ENCODE data around the gene SIX1.

The SIX1 gene

DNA sequence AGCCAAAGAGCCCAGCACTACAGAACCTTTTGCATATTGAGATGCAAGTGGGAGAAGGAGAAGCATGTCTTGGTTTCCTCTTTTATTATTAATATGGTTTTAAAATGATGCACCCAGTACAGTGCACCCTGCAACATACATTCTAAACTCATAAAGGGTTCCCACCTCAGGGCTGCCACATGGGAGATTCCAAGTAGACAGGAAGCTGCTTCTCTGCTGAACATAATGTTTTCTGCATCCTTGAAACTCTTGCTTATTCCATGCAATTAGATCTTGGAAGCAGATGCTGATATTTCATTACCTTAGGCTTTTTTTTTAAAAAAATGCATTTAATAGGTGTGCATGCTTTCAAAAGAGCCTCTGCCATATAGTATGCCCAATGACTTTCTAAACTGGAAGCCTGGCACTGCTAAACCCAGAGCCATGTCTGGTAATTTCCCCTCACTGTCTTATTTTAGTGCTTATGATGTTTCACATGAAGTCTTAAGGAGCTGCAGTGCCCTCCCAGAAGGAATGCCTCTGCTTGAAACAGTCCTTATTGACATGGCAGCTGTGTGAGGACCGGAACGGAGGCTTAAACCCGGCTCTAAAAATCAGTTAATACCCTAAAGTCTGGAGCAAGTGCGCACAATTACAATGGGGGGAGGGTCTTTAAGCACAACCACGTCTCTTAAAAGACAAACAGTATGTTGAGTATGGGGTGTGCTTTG lies 2.0 kb upstream of the SIX1 start:
- H3K4me3 ChIP-seq (ENCODE audit: low read depth, low read length) = no peak overlapping the region
- DNase-seq (ENCODE audit: low read depth) = no peak
- TF ChIP-seq, protein P1, sequence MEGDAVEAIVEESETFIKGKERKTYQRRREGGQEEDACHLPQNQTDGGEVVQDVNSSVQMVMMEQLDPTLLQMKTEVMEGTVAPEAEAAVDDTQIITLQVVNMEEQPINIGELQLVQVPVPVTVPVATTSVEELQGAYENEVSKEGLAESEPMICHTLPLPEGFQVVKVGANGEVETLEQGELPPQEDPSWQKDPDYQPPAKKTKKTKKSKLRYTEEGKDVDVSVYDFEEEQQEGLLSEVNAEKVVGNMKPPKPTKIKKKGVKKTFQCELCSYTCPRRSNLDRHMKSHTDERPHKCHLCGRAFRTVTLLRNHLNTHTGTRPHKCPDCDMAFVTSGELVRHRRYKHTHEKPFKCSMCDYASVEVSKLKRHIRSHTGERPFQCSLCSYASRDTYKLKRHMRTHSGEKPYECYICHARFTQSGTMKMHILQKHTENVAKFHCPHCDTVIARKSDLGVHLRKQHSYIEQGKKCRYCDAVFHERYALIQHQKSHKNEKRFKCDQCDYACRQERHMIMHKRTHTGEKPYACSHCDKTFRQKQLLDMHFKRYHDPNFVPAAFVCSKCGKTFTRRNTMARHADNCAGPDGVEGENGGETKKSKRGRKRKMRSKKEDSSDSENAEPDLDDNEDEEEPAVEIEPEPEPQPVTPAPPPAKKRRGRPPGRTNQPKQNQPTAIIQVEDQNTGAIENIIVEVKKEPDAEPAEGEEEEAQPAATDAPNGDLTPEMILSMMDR (IDR thresholded peaks at IDR 0.05; ENCODE audit: insufficient read depth, low read depth, low read length, missing control alignments) = no peak

DNA sequence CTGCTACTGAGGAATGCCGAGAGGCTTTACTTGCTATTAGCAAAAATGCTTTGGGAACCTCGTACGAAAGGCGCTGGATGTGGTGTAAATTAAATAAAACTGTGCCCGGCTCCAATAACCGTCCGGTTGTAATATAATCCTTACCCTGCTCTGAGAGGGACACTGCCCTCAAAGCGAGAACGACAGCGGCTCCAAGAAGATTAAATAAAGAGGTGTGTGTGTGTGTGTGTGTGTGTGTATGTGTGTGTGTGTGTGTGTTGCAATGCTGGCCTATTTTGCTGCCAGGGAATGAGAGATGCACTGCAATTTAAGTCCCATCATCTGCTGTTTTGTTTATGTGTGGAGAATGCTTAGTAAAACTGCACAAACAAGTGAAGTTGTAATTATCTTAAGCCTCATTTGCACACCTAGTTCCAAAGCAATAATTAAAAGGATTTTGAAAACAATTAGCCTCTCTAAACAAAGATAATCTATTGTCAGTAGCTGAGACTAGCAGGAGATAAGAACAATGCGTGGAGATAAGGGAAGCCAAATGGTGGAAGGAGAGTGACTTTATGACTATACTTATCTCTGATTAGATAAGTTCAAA lies 1.2 kb upstream of the SIX1 start:
- DNase-seq (ENCODE audit: low read depth) = no peak
- no peak overlapping the region for H3K4me3 ChIP-seq (ENCODE audit: low read depth, low read length)
- TF ChIP-seq, protein P1 (IDR thresholded peaks at IDR 0.05; ENCODE audit: insufficient read depth, low read depth, low read length, missing control alignments) = no peak

DNA sequence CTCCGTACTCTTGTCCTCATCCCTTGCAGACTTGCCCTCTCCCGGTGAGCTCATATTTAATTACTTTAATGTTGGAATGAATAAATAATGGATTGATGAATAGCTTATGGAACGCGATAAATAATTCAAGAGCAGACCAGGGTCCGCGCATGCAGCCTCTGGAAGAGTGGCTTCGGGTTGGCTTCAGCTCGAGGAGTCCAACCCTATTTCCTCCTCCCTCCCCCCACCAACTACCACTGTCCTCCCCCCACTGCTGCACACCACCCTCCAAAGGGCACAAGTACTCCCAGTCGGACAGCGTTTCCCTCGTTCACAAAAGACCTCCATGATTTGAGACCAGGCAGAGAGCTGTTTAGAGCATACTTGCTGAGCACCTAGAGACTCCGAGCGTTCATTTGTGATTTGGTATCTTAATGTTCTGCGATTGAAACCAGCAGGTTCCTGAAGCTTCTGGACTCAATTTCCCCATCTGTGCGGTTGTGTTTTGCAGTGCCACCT lies 647 bp upstream of the SIX1 start:
- DNase-seq (ENCODE audit: low read depth) = no peak
- no peak overlapping the region for H3K4me3 ChIP-seq (ENCODE audit: low read depth, low read length)
- TF ChIP-seq, protein P1 (IDR thresholded peaks at IDR 0.05; ENCODE audit: insufficient read depth, low read depth, low read length, missing control alignments) = no peak

GRCh38 chr14:60648249-60648933 lies 886 bp downstream of the SIX1 start:
- H3K4me3 ChIP-seq (ENCODE audit: low read depth, low read length) = peak overlapping the region; percentile 57
- TF ChIP-seq, protein P1 (IDR thresholded peaks at IDR 0.05; ENCODE audit: insufficient read depth, low read depth, low read length, missing control alignments) = no peak
- no peak for DNase-seq (ENCODE audit: low read depth)

DNA sequence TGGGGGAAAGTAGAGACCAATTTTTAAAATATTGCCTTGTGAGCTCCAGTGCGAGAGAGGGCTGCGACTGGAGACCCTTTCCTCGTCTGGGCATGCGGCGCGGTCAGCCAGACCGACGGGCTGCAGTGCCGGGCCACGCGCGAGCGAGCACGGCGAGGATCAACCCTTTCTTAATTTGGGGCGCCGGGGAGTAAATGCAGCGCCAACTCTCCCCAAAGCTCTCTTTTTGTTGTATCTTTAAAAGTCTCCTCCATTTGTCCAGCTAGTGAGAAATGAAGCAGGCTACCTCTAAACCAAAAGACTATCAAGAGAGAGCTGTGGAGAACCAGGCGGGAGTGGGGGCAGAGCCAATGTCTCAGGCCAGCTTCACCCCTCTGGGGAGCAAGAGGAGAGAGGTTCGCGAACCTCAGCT lies 1.4 kb downstream of the SIX1 start:
- TF ChIP-seq, protein P1 (IDR thresholded peaks at IDR 0.05; ENCODE audit: insufficient read depth, low read depth, low read length, missing control alignments) = no peak
- DNase-seq (ENCODE audit: low read depth) = no peak
- H3K4me3 ChIP-seq (ENCODE audit: low read depth, low read length) = no peak overlapping the region

- no peak for DNase-seq (ENCODE audit: low read depth)
- no peak overlapping the region for H3K4me3 ChIP-seq (ENCODE audit: low read depth, low read length)
Observed at GRCh38 chr14:60647081-60647836, 2.0 kb downstream of the SIX1 start.

More at GRCh38 chr14:60647081-60647836, 2.0 kb downstream of the SIX1 start:
- TF ChIP-seq, protein P1 (IDR thresholded peaks at IDR 0.05; ENCODE audit: insufficient read depth, low read depth, low read length, missing control alignments) = no peak
